ENCODE measurements around the gene EFHC2. TPM values are rescaled to one million over a fixed set of nuclear protein-coding genes. Genes with fewer than 3 reads are reported as not detected.
"Not testable (repeated sequence)": the region's sequence is repeated elsewhere in the genome, so short reads cannot be mapped to it uniquely, and the experiment has no call there.

Gene EFHC2
- total RNA-seq, 1 donor from 2014 or later = not detected

- no peak for DNase-seq (ENCODE audit: low read depth in 2 of 2)
Measured at GRCh38 chrX:44234541-44234940, 108.9 kb downstream of the EFHC2 start.

- no peak for DNase-seq (ENCODE audit: low read depth in 2 of 2)
Measured at GRCh38 chrX:44234116-44234515, 109.4 kb downstream of the EFHC2 start.

GRCh38 chrX:44232081-44232480 lies 111.4 kb downstream of the EFHC2 start:
- no peak for DNase-seq (ENCODE audit: low read depth in 2 of 2)

GRCh38 chrX:44228621-44229020 lies 114.9 kb downstream of the EFHC2 start:
- DNase-seq (ENCODE audit: low read depth in 2 of 2) = no peak

GRCh38 chrX:44227991-44228390 lies 115.5 kb downstream of the EFHC2 start:
- DNase-seq (ENCODE audit: low read depth in 2 of 2) = no peak

- no peak for DNase-seq (ENCODE audit: low read depth in 2 of 2)
Measured at GRCh38 chrX:44225667-44226066, 117.8 kb downstream of the EFHC2 start.

GRCh38 chrX:44224760-44225159 lies 118.7 kb downstream of the EFHC2 start:
- no peak for DNase-seq (ENCODE audit: low read depth in 2 of 2)

GRCh38 chrX:44223150-44223549 lies 120.3 kb downstream of the EFHC2 start:
- peak in 1 of 2 donors; percentile 1 for DNase-seq (ENCODE audit: low read depth in 2 of 2)

GRCh38 chrX:44218465-44218864 lies 125.0 kb downstream of the EFHC2 start:
- no peak for DNase-seq (ENCODE audit: low read depth in 2 of 2)

- no peak for DNase-seq (ENCODE audit: low read depth in 2 of 2)
Measured at GRCh38 chrX:44216171-44216570, 127.3 kb downstream of the EFHC2 start.

- no peak for DNase-seq (ENCODE audit: low read depth in 2 of 2)
Measured at GRCh38 chrX:44203791-44204190, 139.7 kb downstream of the EFHC2 start.

GRCh38 chrX:44202596-44202995 lies 140.9 kb downstream of the EFHC2 start:
- no peak for DNase-seq (ENCODE audit: low read depth in 2 of 2)

- DNase-seq (ENCODE audit: low read depth in 2 of 2) = no peak
Measured at GRCh38 chrX:44189116-44189515, 154.4 kb downstream of the EFHC2 start.

GRCh38 chrX:44187915-44188314 lies 155.6 kb downstream of the EFHC2 start:
- not testable (repeated sequence) for DNase-seq (ENCODE audit: low read depth in 2 of 2)

GRCh38 chrX:44183329-44183728 lies 160.1 kb downstream of the EFHC2 start:
- no peak for DNase-seq (ENCODE audit: low read depth in 2 of 2)

GRCh38 chrX:44178274-44179053 lies 165.0 kb downstream of the EFHC2 start:
- DNase-seq (ENCODE audit: low read depth in 2 of 2) = no peak

- no peak for DNase-seq (ENCODE audit: low read depth in 2 of 2)
Measured at GRCh38 chrX:44175455-44175854, 168.0 kb downstream of the EFHC2 start.

- no peak for DNase-seq (ENCODE audit: low read depth in 2 of 2)
Measured at GRCh38 chrX:44174061-44174460, 169.4 kb downstream of the EFHC2 start.

GRCh38 chrX:44173219-44173618 lies 170.3 kb downstream of the EFHC2 start:
- no peak for DNase-seq (ENCODE audit: low read depth in 2 of 2)

- DNase-seq (ENCODE audit: low read depth in 2 of 2) = no peak
Measured at GRCh38 chrX:44167116-44167515, 176.4 kb downstream of the EFHC2 start.

- DNase-seq (ENCODE audit: low read depth in 2 of 2) = no peak
Measured at GRCh38 chrX:44162964-44163475, 180.5 kb downstream of the EFHC2 start.

GRCh38 chrX:44157858-44158257 lies 185.6 kb downstream of the EFHC2 start:
- no peak for DNase-seq (ENCODE audit: low read depth in 2 of 2)

GRCh38 chrX:44157283-44157682 lies 186.2 kb downstream of the EFHC2 start:
- DNase-seq (ENCODE audit: low read depth in 2 of 2) = no peak

Measured in dermis microvascular lymphatic vessel endothelial cell (primary cell).